ENCODE results near the gene WHRN. TPM values are rescaled to one million over a fixed set of nuclear protein-coding genes. Genes with fewer than 3 reads are reported as not detected.
A peak's percentile ranks its signal among the peaks of the same experiment; 100 is the strongest.

Gene WHRN
- total RNA-seq, 3 donors from 2014 or later, result 2.0 to 5.8 (median 2.2) TPM

- DNase-seq (peak; percentile 82), ATAC-seq (peak; percentile 79 to 81)
- peaks cover 12% of the 10 kb centered on the region for H3K36me3 Mint-ChIP-seq (ENCODE audit: insufficient read depth)
- H3K27me3 Mint-ChIP-seq (ENCODE audit: low read depth), result no peaks in the 10 kb centered on the region
- H3K4me1 Mint-ChIP-seq (ENCODE audit: low read depth), result peaks cover 80% of the 10 kb centered on the region
- H3K4me3 Mint-ChIP-seq, result peak overlapping the region; percentile 98
- H3K9me3 Mint-ChIP-seq, result no peaks in the 10 kb centered on the region
Measured at GRCh38 chr9:114385397-114386181, 119.7 kb downstream of the WHRN start.

- no peaks in the 10 kb centered on the region for H3K27me3 Mint-ChIP-seq (ENCODE audit: low read depth)
- ATAC-seq, result no peak
Measured at GRCh38 chr9:114384836-114385396, 120.4 kb downstream of the WHRN start.

DNA sequence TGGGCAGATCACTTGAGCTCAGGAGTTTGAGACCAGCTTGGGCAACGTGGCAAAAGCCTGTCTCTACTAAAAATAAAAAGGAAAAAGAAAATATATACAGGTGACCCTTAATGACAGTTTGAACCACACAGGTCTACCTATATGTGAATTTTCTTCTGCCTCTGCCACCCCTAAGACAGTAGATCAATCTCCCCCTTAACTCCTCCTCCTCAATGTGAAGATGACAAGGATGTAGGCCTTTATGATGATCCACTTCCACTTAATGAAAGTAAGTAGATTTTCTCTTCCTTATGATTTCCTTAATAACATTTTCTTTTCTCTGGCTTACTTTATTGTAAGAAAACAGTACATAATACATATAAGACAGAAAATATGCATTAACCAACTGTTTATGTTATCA lies 120.9 kb downstream of the WHRN start:
- peak overlapping the region; percentile 98 for H3K4me3 Mint-ChIP-seq
- H3K9me3 Mint-ChIP-seq, result no peaks in the 10 kb centered on the region
- H3K27me3 Mint-ChIP-seq (ENCODE audit: low read depth), result no peaks in the 10 kb centered on the region
- no peak for DNase-seq
- no peak for ATAC-seq
- H3K36me3 Mint-ChIP-seq (ENCODE audit: insufficient read depth), result peaks cover 22% of the 10 kb centered on the region
- H3K4me1 Mint-ChIP-seq (ENCODE audit: low read depth), result peaks cover 77% of the 10 kb centered on the region

More at GRCh38 chr9:114384836-114385396, 120.4 kb downstream of the WHRN start:
- no peaks in the 10 kb centered on the region for H3K9me3 Mint-ChIP-seq
- no peak for DNase-seq
- H3K4me1 Mint-ChIP-seq (ENCODE audit: low read depth), result peaks cover 77% of the 10 kb centered on the region
- peaks cover 16% of the 10 kb centered on the region for H3K36me3 Mint-ChIP-seq (ENCODE audit: insufficient read depth)
- H3K4me3 Mint-ChIP-seq, result peak overlapping the region; percentile 98

DNA sequence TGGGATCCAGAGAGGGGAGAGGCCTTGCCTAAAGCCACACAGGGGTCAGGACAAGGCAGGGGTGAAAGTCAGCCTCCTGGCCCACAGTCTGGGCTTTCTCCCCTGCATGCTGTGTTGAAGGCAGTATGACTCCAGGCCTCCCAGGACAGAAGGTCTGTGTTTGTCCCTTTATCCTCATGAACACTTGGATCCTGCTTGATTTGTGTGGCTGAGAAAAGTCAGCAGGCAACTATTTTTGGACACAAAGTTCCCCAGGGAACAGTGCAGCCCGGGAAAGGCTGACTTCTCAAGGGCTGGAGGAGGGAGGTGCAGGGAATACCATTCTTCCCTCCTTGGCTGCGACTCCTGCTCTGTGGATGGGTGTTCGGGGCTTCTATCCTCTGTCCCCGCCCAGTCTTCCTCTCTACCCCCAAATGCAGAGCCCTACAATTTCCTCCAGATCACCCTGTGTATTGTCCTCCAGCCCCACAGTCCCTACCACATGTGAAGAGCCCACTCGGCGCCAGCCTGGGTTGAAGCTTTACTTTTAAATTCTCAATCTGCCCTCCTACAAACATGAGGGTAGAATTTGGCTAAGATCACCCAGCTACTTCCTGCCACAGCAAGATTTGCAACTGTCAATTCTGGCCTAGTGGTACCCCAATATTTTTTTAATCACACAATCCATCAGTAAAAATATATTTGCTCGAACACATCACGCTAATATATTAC lies 121.6 kb downstream of the WHRN start:
- DNase-seq (no peak), ATAC-seq (no peak)
- Mint-ChIP-seq H3K9me3 (no peaks in the 10 kb centered on the region), H3K36me3 (ENCODE audit: insufficient read depth) (peaks cover 21% of the 10 kb centered on the region), H3K27me3 (ENCODE audit: low read depth) (no peaks in the 10 kb centered on the region), H3K4me3 (peak overlapping the region; percentile 98), H3K4me1 (ENCODE audit: low read depth) (peaks cover 77% of the 10 kb centered on the region)

GRCh38 chr9:114382699-114383520 lies 122.4 kb downstream of the WHRN start:
- Mint-ChIP-seq H3K27me3 (ENCODE audit: low read depth) (no peaks in the 10 kb centered on the region), H3K36me3 (ENCODE audit: insufficient read depth) (peaks cover 27% of the 10 kb centered on the region), H3K4me3 (peak overlapping the region; percentile 98), H3K9me3 (no peaks in the 10 kb centered on the region), H3K4me1 (ENCODE audit: low read depth) (peaks cover 78% of the 10 kb centered on the region)
- ATAC-seq (peak; percentile 4 to 25), DNase-seq (peak; percentile 64)

DNA sequence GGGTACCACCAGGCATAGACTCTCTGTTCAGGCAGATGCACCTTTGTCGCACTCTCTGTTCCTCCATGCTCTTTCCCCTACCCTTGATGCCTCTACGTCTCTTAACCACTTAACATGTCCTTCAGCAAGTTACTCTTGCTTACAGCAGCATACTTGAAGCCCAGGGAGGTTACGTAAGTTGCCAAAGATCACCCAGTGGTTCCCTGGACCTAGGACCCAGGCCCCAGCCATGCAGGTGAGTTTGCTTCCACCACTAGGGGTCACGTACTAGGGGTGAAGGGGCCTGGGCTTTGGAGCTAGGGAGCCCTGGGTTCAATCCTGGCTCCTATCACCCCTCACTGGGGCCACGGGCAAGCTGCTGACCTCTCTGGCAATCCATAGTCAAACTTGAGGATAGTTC lies 126.4 kb downstream of the WHRN start:
- Mint-ChIP-seq H3K36me3 (ENCODE audit: insufficient read depth) (peaks cover 50% of the 10 kb centered on the region), H3K9me3 (no peaks in the 10 kb centered on the region), H3K4me1 (ENCODE audit: low read depth) (peaks cover 89% of the 10 kb centered on the region), H3K27me3 (ENCODE audit: low read depth) (no peaks in the 10 kb centered on the region), H3K4me3 (no peak overlapping the region)
- no peak for DNase-seq
- no peak for ATAC-seq

DNA sequence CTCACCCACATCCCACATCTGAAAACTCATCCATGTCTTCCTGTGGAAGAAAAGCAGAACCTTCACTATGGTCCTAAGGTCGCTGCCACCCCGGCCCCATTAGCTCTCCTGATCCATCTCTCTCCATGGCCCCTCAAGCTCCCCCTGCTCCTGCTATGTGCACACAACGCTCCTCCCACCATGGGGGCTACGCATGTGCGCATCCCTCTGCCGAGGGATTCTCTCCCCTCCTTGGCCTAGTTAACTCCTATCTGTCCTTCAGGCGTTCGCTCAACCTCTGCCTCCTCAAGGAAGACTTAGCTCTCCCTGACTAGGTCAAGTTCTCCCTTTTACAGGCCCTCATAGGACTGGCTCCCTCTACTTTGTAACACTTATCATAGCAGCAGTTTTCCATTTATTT lies 127.3 kb downstream of the WHRN start:
- DNase-seq, result no peak
- Mint-ChIP-seq H3K9me3 (no peaks in the 10 kb centered on the region), H3K4me1 (ENCODE audit: low read depth) (peaks cover 89% of the 10 kb centered on the region), H3K4me3 (no peak overlapping the region), H3K27me3 (ENCODE audit: low read depth) (no peaks in the 10 kb centered on the region), H3K36me3 (ENCODE audit: insufficient read depth) (peaks cover 52% of the 10 kb centered on the region)
- ATAC-seq, result no peak

- peaks cover 89% of the 10 kb centered on the region for H3K4me1 Mint-ChIP-seq (ENCODE audit: low read depth)
- H3K27me3 Mint-ChIP-seq (ENCODE audit: low read depth), result no peaks in the 10 kb centered on the region
- H3K4me3 Mint-ChIP-seq, result no peak overlapping the region
- H3K36me3 Mint-ChIP-seq (ENCODE audit: insufficient read depth), result peaks cover 55% of the 10 kb centered on the region
- H3K9me3 Mint-ChIP-seq, result no peaks in the 10 kb centered on the region
- ATAC-seq, result no peak
- no peak for DNase-seq
Measured at GRCh38 chr9:114376586-114377445, 128.5 kb downstream of the WHRN start.

DNA sequence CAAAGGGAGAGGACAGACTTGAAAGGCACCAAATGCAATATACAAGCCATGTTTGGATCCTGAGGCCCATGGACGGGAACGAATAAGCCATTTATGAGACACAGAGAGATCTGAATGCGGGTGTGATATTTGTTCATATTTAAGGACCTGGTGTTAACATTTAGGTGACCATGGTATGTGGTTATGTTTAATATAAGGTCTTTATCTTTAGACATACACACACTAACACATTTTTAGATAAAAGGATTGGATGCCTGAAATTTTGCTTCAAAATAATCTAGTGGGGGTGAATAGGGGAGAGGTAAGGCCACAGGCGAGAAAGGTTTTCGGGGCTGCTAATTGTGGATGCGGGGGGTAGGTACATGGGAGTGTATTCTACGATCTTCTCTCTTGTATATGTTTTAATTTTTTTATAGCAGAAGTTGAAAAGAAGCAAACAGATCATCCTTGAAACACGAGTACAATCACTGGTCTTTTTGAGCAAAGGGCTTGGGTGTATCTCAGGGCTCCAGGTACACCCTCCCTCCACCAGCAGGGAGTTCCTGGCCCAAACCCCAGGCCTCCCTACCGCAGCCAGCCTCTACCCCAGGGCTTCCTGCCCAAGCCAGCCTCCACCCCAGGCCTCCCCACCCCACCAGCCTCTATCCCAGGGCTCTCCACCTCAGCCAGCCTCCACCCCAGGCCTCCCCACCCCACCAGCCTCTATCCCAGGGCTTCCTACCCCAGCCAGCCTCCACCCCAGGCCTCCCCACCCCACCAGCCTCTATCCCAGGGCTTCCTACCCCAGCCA lies 129.7 kb downstream of the WHRN start:
- no peak for ATAC-seq
- Mint-ChIP-seq H3K9me3 (no peaks in the 10 kb centered on the region), H3K4me3 (no peak overlapping the region), H3K36me3 (ENCODE audit: insufficient read depth) (peaks cover 62% of the 10 kb centered on the region), H3K27me3 (ENCODE audit: low read depth) (no peaks in the 10 kb centered on the region), H3K4me1 (ENCODE audit: low read depth) (peaks cover 92% of the 10 kb centered on the region)
- DNase-seq, result no peak

DNA sequence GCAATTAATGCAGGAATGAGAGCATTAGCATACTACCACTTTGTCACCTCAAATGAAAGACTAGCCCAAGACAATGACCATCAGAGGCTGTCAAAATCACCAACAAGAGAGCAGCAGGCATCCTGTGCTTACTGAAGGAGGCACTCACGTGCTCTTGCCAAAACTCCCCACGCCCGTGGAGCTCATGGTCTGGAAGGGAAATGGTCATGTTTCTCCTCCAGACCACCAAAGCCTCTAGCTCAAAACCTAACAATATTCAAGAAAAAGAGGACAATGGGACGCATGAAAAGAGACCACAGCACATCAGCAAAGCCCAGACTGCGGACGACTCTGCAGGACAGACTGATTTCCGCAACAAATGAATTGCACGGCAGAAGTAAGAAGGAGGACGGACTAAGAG lies 130.3 kb downstream of the WHRN start:
- Mint-ChIP-seq H3K4me1 (ENCODE audit: low read depth) (peaks cover 93% of the 10 kb centered on the region), H3K4me3 (no peak overlapping the region), H3K27me3 (ENCODE audit: low read depth) (no peaks in the 10 kb centered on the region), H3K9me3 (no peaks in the 10 kb centered on the region), H3K36me3 (ENCODE audit: insufficient read depth) (peaks cover 59% of the 10 kb centered on the region)
- ATAC-seq (no peak), DNase-seq (no peak)

GRCh38 chr9:114373960-114374730 lies 131.1 kb downstream of the WHRN start:
- H3K9me3 Mint-ChIP-seq, result no peaks in the 10 kb centered on the region
- DNase-seq (no peak), ATAC-seq (peak; percentile 4 to 9)
- no peak overlapping the region for H3K4me3 Mint-ChIP-seq
- H3K4me1 Mint-ChIP-seq (ENCODE audit: low read depth), result peaks cover 93% of the 10 kb centered on the region
- H3K36me3 Mint-ChIP-seq (ENCODE audit: insufficient read depth), result peaks cover 58% of the 10 kb centered on the region
- H3K27me3 Mint-ChIP-seq (ENCODE audit: low read depth), result no peaks in the 10 kb centered on the region

GRCh38 chr9:114372921-114373448 lies 132.3 kb downstream of the WHRN start:
- H3K4me3 Mint-ChIP-seq, result peak overlapping the region; percentile 64
- no peaks in the 10 kb centered on the region for H3K9me3 Mint-ChIP-seq
- peaks cover 91% of the 10 kb centered on the region for H3K4me1 Mint-ChIP-seq (ENCODE audit: low read depth)
- H3K36me3 Mint-ChIP-seq (ENCODE audit: insufficient read depth), result peaks cover 50% of the 10 kb centered on the region
- peak; percentile 83 to 84 for ATAC-seq
- DNase-seq, result peak; percentile 58
- H3K27me3 Mint-ChIP-seq (ENCODE audit: low read depth), result no peaks in the 10 kb centered on the region
